Hepatocyte (in vitro differentiated cells): ENCODE data around the gene CCDC88C.

ENCODE experiments used
- EZH2 ChIP-seq: fragments of 200-600 bp; sonication (generic); IDR thresholded peaks from 2 replicates; pipeline ENCODE4 v1.6.1; 2016; ENCODE audit warnings: antibody characterized with exemption, mild to moderate bottlenecking, borderline replicate concordance
- EZH2phosphoT487 ChIP-seq: fragments of 200-600 bp; sonication (generic); IDR thresholded peaks from one replicate; pipeline ENCODE4 v1.6.1; 2018; ENCODE audit warnings: antibody characterized with exemption, mild to moderate bottlenecking, low read depth, moderate library complexity; ENCODE audit not compliant: unreplicated experiment, severe bottlenecking
- TF ChIP-seq, protein P1 (sequence below): fragments of 200-600 bp; sonication (generic); IDR thresholded peaks from 2 replicates; pipeline ENCODE4 v1.5.1; 2016; ENCODE audit warnings: antibody characterized with exemption, mild to moderate bottlenecking; ENCODE audit not compliant: poor library complexity

DNA sequence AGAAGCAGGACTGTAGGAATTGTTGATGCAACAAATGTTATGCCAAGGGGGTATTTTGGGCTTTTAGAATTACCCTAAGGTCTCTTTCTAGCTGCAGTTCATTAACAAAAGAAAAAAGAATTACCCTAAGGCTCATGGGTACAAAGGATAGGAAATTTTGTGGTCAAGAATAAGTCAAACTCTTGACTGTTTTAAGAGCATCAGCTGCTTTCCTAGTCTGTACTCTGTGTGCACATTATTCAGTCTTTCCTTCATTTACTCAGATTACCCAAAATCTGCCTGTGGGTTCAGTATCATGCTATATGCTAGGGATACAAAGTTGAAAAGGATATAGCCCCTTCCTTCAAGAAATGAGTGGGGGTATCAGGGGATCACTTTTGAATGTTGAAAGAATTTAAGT is 36.5 kb upstream of the CCDC88C start:
- TF ChIP-seq, protein P1, sequence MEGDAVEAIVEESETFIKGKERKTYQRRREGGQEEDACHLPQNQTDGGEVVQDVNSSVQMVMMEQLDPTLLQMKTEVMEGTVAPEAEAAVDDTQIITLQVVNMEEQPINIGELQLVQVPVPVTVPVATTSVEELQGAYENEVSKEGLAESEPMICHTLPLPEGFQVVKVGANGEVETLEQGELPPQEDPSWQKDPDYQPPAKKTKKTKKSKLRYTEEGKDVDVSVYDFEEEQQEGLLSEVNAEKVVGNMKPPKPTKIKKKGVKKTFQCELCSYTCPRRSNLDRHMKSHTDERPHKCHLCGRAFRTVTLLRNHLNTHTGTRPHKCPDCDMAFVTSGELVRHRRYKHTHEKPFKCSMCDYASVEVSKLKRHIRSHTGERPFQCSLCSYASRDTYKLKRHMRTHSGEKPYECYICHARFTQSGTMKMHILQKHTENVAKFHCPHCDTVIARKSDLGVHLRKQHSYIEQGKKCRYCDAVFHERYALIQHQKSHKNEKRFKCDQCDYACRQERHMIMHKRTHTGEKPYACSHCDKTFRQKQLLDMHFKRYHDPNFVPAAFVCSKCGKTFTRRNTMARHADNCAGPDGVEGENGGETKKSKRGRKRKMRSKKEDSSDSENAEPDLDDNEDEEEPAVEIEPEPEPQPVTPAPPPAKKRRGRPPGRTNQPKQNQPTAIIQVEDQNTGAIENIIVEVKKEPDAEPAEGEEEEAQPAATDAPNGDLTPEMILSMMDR: no peak
- no peak for TF ChIP-seq EZH2
- no peak for TF ChIP-seq EZH2phosphoT487
